ENCODE measurements around the gene ACSM2B. TPM values are rescaled to one million over a fixed set of nuclear protein-coding genes. Genes with fewer than 3 reads are reported as not detected.

Gene ACSM2B
- total and polyA plus RNA-seq, 10 of the 15 experiments (the other 5 are each of a cell fraction or from before 2014, with no cell fraction given): not detected

DNA sequence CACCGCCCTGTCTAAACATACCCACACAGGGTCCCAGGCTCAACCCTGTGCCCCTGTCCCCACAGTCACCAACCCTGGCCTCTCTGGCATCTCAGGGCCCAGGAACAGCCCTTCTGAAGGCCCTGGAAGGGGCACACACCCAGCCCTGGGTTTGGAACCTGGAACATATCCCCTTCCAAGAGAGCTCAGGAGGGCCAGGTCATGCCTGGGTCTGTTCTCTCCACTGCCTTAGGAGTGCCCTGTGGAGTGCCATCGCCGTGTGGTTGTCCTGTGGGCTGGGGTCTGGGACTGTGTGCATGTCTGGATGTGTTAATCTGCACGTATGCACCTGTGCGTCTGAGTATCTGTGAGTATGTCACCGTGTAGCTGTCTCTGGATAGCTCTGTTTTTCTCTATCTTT lies 45.2 kb upstream of the ACSM2B start:
- no peaks in the 10 kb centered on the region for H3K4me1 ChIP-seq (ENCODE audit: control insufficient read depth, insufficient read depth, low read length)
- TF ChIP-seq, protein P1, sequence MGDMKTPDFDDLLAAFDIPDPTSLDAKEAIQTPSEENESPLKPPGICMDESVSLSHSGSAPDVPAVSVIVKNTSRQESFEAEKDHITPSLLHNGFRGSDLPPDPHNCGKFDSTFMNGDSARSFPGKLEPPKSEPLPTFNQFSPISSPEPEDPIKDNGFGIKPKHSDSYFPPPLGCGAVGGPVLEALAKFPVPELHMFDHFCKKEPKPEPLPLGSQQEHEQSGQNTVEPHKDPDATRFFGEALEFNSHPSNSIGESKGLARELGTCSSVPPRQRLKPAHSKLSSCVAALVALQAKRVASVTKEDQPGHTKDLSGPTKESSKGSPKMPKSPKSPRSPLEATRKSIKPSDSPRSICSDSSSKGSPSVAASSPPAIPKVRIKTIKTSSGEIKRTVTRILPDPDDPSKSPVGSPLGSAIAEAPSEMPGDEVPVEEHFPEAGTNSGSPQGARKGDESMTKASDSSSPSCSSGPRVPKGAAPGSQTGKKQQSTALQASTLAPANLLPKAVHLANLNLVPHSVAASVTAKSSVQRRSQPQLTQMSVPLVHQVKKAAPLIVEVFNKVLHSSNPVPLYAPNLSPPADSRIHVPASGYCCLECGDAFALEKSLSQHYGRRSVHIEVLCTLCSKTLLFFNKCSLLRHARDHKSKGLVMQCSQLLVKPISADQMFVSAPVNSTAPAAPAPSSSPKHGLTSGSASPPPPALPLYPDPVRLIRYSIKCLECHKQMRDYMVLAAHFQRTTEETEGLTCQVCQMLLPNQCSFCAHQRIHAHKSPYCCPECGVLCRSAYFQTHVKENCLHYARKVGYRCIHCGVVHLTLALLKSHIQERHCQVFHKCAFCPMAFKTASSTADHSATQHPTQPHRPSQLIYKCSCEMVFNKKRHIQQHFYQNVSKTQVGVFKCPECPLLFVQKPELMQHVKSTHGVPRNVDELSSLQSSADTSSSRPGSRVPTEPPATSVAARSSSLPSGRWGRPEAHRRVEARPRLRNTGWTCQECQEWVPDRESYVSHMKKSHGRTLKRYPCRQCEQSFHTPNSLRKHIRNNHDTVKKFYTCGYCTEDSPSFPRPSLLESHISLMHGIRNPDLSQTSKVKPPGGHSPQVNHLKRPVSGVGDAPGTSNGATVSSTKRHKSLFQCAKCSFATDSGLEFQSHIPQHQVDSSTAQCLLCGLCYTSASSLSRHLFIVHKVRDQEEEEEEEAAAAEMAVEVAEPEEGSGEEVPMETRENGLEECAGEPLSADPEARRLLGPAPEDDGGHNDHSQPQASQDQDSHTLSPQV (IDR thresholded peaks at IDR 0.05): no peak
- TF ChIP-seq ZBED1 (IDR thresholded peaks at IDR 0.05; ENCODE audit: borderline replicate concordance) (no peak), CHD2 (IDR thresholded peaks at IDR 0.05; ENCODE audit: borderline replicate concordance, low read depth, low read length) (no peak), TARDBP (IDR thresholded peaks at IDR 0.05; ENCODE audit: borderline replicate concordance) (no peak), ZNF384 (IDR thresholded peaks at IDR 0.05; ENCODE audit: borderline replicate concordance, low read depth, low read length) (no peak), NR2F1 (conservative IDR thresholded peaks at IDR 0.05) (no peak)
- TF ChIP-seq, protein P2, sequence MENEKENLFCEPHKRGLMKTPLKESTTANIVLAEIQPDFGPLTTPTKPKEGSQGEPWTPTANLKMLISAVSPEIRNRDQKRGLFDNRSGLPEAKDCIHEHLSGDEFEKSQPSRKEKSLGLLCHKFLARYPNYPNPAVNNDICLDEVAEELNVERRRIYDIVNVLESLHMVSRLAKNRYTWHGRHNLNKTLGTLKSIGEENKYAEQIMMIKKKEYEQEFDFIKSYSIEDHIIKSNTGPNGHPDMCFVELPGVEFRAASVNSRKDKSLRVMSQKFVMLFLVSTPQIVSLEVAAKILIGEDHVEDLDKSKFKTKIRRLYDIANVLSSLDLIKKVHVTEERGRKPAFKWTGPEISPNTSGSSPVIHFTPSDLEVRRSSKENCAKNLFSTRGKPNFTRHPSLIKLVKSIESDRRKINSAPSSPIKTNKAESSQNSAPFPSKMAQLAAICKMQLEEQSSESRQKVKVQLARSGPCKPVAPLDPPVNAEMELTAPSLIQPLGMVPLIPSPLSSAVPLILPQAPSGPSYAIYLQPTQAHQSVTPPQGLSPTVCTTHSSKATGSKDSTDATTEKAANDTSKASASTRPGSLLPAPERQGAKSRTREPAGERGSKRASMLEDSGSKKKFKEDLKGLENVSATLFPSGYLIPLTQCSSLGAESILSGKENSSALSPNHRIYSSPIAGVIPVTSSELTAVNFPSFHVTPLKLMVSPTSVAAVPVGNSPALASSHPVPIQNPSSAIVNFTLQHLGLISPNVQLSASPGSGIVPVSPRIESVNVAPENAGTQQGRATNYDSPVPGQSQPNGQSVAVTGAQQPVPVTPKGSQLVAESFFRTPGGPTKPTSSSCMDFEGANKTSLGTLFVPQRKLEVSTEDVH (IDR thresholded peaks at IDR 0.05; ENCODE audit: low read depth, partially characterized antibody): no peak
- TF ChIP-seq, protein P3, sequence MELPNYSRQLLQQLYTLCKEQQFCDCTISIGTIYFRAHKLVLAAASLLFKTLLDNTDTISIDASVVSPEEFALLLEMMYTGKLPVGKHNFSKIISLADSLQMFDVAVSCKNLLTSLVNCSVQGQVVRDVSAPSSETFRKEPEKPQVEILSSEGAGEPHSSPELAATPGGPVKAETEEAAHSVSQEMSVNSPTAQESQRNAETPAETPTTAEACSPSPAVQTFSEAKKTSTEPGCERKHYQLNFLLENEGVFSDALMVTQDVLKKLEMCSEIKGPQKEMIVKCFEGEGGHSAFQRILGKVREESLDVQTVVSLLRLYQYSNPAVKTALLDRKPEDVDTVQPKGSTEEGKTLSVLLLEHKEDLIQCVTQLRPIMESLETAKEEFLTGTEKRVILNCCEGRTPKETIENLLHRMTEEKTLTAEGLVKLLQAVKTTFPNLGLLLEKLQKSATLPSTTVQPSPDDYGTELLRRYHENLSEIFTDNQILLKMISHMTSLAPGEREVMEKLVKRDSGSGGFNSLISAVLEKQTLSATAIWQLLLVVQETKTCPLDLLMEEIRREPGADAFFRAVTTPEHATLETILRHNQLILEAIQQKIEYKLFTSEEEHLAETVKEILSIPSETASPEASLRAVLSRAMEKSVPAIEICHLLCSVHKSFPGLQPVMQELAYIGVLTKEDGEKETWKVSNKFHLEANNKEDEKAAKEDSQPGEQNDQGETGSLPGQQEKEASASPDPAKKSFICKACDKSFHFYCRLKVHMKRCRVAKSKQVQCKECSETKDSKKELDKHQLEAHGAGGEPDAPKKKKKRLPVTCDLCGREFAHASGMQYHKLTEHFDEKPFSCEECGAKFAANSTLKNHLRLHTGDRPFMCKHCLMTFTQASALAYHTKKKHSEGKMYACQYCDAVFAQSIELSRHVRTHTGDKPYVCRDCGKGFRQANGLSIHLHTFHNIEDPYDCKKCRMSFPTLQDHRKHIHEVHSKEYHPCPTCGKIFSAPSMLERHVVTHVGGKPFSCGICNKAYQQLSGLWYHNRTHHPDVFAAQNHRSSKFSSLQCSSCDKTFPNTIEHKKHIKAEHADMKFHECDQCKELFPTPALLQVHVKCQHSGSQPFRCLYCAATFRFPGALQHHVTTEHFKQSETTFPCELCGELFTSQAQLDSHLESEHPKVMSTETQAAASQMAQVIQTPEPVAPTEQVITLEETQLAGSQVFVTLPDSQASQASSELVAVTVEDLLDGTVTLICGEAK (IDR thresholded peaks at IDR 0.05; ENCODE audit: borderline replicate concordance): no peak
- no peaks in the 10 kb centered on the region for H3K9me3 ChIP-seq (replicated peaks; ENCODE audit: control insufficient read depth, insufficient read depth, low read length)
- ChIA-PET CTCF (no interaction called here), POLR2A (no interaction called here), RAD21 (ENCODE audit: unreplicated experiment) (no interaction called here), SMC1A (ENCODE audit: uncharacterized antibody, unreplicated experiment) (no interaction called here)
- in situ Hi-C loops (cut with MboI): no loop called here
- no peaks in the 10 kb centered on the region for H3K27me3 ChIP-seq (replicated peaks in 1 of 2; ENCODE audit: control insufficient read depth in 2 of 2, insufficient read depth in 2 of 2, low read length in 1 of 2)
- no peaks in the 10 kb centered on the region for H4K20me1 ChIP-seq (ENCODE audit: control insufficient read depth, insufficient read depth)
- H3K9ac ChIP-seq (ENCODE audit: control insufficient read depth, insufficient read depth, low read length): no peak overlapping the region
- H3K27ac ChIP-seq (ENCODE audit: control insufficient read depth, insufficient read depth): no peak overlapping the region
- no peak overlapping the region for H2AFZ ChIP-seq (ENCODE audit: control insufficient read depth, low read depth, low read length)
- BruUV-seq (replicated peaks): no TSS peak
- ATAC-seq (no peak), FAIRE-seq (no peak), DNase-seq (ENCODE audit: low read depth, low spot score) (no peak)
- H3K4me3 ChIP-seq: no peak overlapping the region
- WGBS (ENCODE audit: insufficient coverage, insufficient replicate concordance, low lambda C conversion rate, missing lambda C conversion rate): 32% methylated on average over 6 of the region's 6 CpGs
- intact Hi-C loops (cut with micrococcal nuclease; ENCODE audit: unreplicated experiment): no loop called here
- no peak overlapping the region for H3K4me2 ChIP-seq (ENCODE audit: control insufficient read depth, insufficient read depth)
- no peaks in the 10 kb centered on the region for H3K79me2 ChIP-seq (ENCODE audit: control insufficient read depth, insufficient read depth, low read length)
- no peaks in the 10 kb centered on the region for H3K36me3 ChIP-seq (ENCODE audit: control insufficient read depth in 2 of 2, insufficient read depth in 2 of 2, low read length in 1 of 2)

All from GM12878 (cell line).